ENCODE measurements around the gene RAB3C. TPM values are rescaled to one million over a fixed set of nuclear protein-coding genes. Genes with fewer than 3 reads are reported as not detected.
"Not testable (repeated sequence)": the region's sequence is repeated elsewhere in the genome, so short reads cannot be mapped to it uniquely, and the experiment has no call there.

RAB3C gene
- total and polyA plus RNA-seq, 10 donors = 0.06 to 2.0 (median 0.21) TPM; not detected in 2

DNA sequence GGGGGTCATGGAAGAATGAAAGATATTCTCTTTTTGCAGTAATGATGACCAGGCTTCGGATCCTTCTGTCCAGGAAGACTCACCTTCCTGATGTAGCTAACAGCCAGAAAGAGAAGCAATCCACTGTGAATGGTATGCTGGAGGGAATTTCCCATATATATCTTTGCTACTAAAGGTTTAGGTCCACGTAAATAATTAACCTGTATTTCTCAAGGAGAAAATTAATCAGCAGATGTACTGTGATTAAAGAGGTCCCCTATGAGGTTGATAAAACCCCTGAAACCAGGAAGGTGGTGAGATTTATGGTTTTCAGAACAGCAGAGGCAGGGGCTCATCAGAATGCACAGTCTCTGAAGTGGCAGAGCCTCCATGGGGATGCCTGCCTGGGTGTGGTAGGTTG is 11.4 kb upstream of the RAB3C start:
- Histone ChIP-seq H3K27me3 (replicated peaks in 1 of 7) (no peaks in the 10 kb centered on the region), H3K9me3 (peaks cover 0 to 8% (median 0%) of the 10 kb centered on the region in 8 donors), H3K4me1 (no peaks in the 10 kb centered on the region), H3K27ac (no peak overlapping the region), H3K36me3 (no peaks in the 10 kb centered on the region), H3K4me3 (no peak overlapping the region)
- TF ChIP-seq POLR2AphosphoS5 (IDR thresholded peaks at IDR 0.05) = no peak
- TF ChIP-seq POLR2A (IDR thresholded peaks at IDR 0.05) = no peak
- TF ChIP-seq, protein P1, sequence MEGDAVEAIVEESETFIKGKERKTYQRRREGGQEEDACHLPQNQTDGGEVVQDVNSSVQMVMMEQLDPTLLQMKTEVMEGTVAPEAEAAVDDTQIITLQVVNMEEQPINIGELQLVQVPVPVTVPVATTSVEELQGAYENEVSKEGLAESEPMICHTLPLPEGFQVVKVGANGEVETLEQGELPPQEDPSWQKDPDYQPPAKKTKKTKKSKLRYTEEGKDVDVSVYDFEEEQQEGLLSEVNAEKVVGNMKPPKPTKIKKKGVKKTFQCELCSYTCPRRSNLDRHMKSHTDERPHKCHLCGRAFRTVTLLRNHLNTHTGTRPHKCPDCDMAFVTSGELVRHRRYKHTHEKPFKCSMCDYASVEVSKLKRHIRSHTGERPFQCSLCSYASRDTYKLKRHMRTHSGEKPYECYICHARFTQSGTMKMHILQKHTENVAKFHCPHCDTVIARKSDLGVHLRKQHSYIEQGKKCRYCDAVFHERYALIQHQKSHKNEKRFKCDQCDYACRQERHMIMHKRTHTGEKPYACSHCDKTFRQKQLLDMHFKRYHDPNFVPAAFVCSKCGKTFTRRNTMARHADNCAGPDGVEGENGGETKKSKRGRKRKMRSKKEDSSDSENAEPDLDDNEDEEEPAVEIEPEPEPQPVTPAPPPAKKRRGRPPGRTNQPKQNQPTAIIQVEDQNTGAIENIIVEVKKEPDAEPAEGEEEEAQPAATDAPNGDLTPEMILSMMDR (IDR thresholded peaks at IDR 0.05 in 8 of 11, conservative IDR thresholded peaks at IDR 0.05 in 3 of 11) = no peak
- 81 to 90% (median 86%) methylated on average over 2 of the region's 2 CpGs for WGBS, 5 donors
- DNase-seq = no peak
- intact Hi-C loops (cut with DNase I; ENCODE audit: low total_unique reads) = no loop called here

DNA sequence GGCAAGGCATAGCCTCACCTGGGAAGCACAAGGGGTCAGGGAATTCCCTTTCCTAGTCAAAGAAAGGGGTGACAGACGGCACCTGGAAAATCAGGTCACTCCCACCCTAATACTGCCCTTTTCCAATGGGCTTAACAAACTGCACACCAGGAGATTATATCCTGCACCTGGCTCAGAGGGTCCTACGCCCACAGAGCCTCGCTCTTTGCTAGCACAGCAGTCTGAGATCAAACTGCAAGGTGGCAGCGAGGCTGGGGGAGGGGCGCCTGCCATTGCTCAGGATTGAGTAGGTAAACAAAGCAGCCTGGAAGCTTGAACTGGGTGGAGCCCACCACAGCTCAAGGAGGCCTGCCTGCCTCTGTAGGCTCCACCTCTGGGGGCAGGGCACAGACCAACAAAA is 9.9 kb upstream of the RAB3C start:
- intact Hi-C loops (cut with DNase I; ENCODE audit: low total_unique reads); H3K4me1 ChIP-seq; H3K9me3 ChIP-seq; H3K36me3 ChIP-seq; H3K27ac ChIP-seq; DNase-seq; H3K27me3 ChIP-seq (replicated peaks in 1 of 7); H3K4me3 ChIP-seq: not testable (repeated sequence)
- WGBS, 5 donors = 81 to 96% (median 90%) methylated on average over 5 of the region's 5 CpGs

DNA sequence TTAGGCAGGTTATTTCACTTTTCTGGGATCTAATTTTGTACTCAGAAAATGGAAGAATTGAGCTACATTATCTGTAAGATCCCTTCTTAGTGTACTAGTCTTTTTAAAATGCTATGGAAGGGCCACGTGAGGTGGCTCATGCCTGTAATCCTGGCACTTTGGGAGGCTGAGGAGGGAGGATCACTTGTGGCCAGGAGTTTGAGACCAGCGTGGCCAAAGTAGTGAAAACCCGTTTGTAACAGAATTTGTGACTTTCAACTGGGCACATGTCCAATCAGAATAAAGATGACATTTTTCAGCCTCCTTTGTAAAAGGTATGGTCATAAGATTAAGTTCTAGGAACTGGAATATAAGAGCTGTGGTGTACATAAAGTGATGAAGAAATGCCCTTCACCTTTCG is 3.1 kb upstream of the RAB3C start:
- Histone ChIP-seq H3K36me3 (no peaks in the 10 kb centered on the region), H3K4me3 (no peak overlapping the region), H3K9me3 (peaks cover 0 to 4% (median 0%) of the 10 kb centered on the region in 8 donors), H3K27me3 (replicated peaks in 1 of 7) (peaks cover 3 to 53% (median 33%) of the 10 kb centered on the region in 7 donors), H3K4me1 (peaks cover 4 to 22% (median 15%) of the 10 kb centered on the region in 6 donors), H3K27ac (no peak overlapping the region)
- TF ChIP-seq POLR2AphosphoS5 (IDR thresholded peaks at IDR 0.05) (no peak), POLR2A (IDR thresholded peaks at IDR 0.05) (no peak)
- TF ChIP-seq, protein P1 (IDR thresholded peaks at IDR 0.05 in 8 of 11, conservative IDR thresholded peaks at IDR 0.05 in 3 of 11) = no peak
- intact Hi-C loops (cut with DNase I; ENCODE audit: low total_unique reads) = loop anchor here (10.0 kb wide), 1 partner anchor 85 kb away; the partner anchor contains the start of gene GAPT
- no peak for DNase-seq
- WGBS, 5 donors = 72 to 83% (median 76%) methylated on average over 4 of the region's 4 CpGs

DNA sequence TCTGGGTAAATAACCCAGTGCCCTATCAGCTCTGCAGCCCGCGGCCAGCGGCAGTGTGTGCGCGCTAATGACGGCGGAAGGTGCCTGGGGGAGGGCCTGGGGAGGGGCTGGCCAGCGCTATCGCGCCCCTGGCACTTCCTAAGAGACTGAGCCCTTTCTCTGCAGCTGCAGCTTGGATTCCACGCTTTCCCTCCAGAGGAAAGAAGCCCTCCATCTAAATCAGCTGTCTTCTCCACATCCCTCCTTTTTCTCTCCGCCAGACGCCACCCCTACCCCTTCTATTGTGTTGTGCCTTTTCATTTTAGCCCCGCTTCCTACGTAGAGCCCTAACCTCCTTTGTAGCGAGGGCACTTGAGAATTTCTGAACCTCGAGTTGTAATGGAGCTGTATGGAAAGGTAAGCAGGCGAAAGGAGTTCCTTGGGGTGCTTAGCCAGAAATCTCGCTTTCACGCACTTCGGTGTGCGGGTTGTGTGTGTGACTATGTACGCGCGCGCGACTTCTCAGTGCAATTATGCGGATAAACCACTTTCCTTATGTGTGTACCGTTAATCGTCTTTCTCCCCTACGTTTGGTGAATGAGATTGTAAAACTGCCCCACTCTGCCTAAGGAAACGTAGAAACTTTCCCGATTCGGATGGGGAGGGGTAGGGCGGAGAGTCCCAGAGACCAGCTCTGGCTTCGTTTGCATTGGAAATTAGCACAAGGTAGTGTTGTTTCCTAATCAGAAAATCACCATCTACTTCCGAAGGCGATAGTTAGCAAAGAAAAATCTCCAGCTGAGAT is 664 bp upstream of the RAB3C start:
- peak; percentile 82 for DNase-seq

More for the DNA sequence above, 664 bp upstream of the RAB3C start:
- peak overlapping the region; percentile 46 to 77 (median 57) for H3K4me3 ChIP-seq
- no peaks in the 10 kb centered on the region for H3K36me3 ChIP-seq
- H3K27ac ChIP-seq = no peak overlapping the region
- WGBS, 5 donors = 1 to 3% (median 2%) methylated on average over 37 to 38 of the region's 38 CpGs
- TF ChIP-seq, protein P1 (IDR thresholded peaks at IDR 0.05 in 8 of 11, conservative IDR thresholded peaks at IDR 0.05 in 3 of 11) = no peak
- TF ChIP-seq POLR2AphosphoS5 (IDR thresholded peaks at IDR 0.05) (no peak), POLR2A (IDR thresholded peaks at IDR 0.05) (no peak)
- intact Hi-C loops (cut with DNase I; ENCODE audit: low total_unique reads) = loop anchor here (10.0 kb wide), 1 partner anchor 87 kb away; the partner anchor contains the start of gene GAPT
- peaks cover 0 to 1% (median 0%) of the 10 kb centered on the region in 8 donors for H3K9me3 ChIP-seq
- peaks cover 4 to 22% (median 15%) of the 10 kb centered on the region in 6 donors for H3K4me1 ChIP-seq
- H3K27me3 ChIP-seq (replicated peaks in 1 of 7) = peaks cover 3 to 59% (median 33%) of the 10 kb centered on the region in 7 donors

Data from spleen (tissue), 11 donors.